Transverse colon (tissue), 4 donors: ENCODE data around the gene KCNS1. TPM values are rescaled to one million over a fixed set of nuclear protein-coding genes. Genes with fewer than 3 reads are reported as not detected.

Source experiments
- DNase-seq: peaks from one replicate; pipeline ENCODE4 v3.0.0-alpha.2; 2019
- H3K27ac ChIP-seq, 4 donors: fragments of 200-600 bp; sonication (generic); 2 replicates each; pipeline ENCODE4 v1.5.1; 2016 to 2018; ENCODE audit warnings: inconsistent platforms in 4 of 4
- H3K27me3 ChIP-seq: fragments of 200-600 bp; sonication (generic); 2 replicates; pipeline ENCODE4 v1.5.1; 2017; ENCODE audit warnings: inconsistent platforms
- H3K36me3 ChIP-seq, 4 donors: fragments of 200-600 bp; sonication (generic); 2 replicates each; pipeline ENCODE4 v1.5.1; 2017 to 2019; ENCODE audit warnings: inconsistent platforms in 4 of 4
- H3K4me1 ChIP-seq, 4 donors: fragments of 200-600 bp; sonication (generic); 2 replicates each; pipeline ENCODE4 v1.5.1; 2017 to 2020; ENCODE audit warnings: inconsistent platforms in 4 of 4
- H3K4me3 ChIP-seq, 4 donors: fragments of 200-600 bp; sonication (generic); 1 replicate in 1 of 4; 2 replicates in 3 of 4; pipeline versions ENCODE4 v1.5.1 to v1.6.1; 2017 to 2019; ENCODE audit warnings: inconsistent platforms in 4 of 4
- H3K9me3 ChIP-seq, 2 donors: fragments of 200-600 bp; sonication (generic); 2 replicates each; pipeline ENCODE4 v1.5.1; 2017 to 2019; ENCODE audit warnings: inconsistent platforms in 2 of 2
- EP300 ChIP-seq: sonication (generic); formaldehyde crosslinking; IDR thresholded peaks from one replicate; pipeline ENCODE4 v1.6.1; 2017; ENCODE audit warnings: antibody characterized with exemption, low read depth
- POLR2A ChIP-seq: fragments of 450-650 bp; IDR thresholded peaks from one replicate; pipeline ENCODE4 v1.6.1; 2016; ENCODE audit warnings: antibody characterized with exemption, mild to moderate bottlenecking, moderate library complexity
- POLR2AphosphoS5 ChIP-seq, 3 donors: sonication (generic); formaldehyde crosslinking; IDR thresholded peaks; one replicate each; pipeline ENCODE4 v1.6.1; 2016; ENCODE audit warnings: antibody characterized with exemption in 3 of 3
- WGBS, 2 donors: methylation state at CpG; one replicate each; pipeline ENCODE4 v1.1.5; 2018; ENCODE audit warnings: low coverage in 1 of 2; 5-methylcytosine and 5-hydroxymethylcytosine counted together
- in situ Hi-C, 4 donors: fragments of 200-750 bp; cut with MboI; loops; one replicate each; pipeline versions ENCODE4 v1.15.0 to v1.15.1; 2017; ENCODE audit warnings: low sequenced_read_pairs in 3 of 4, low pct_ligation_motif_present in 1 of 4, low pct_unique_long_range_greater_than_20kb in 1 of 4
- intact Hi-C: fragments of 100-400 bp; cut with DNase I; formaldehyde crosslinking; loops from one replicate; pipeline ENCODE4 v1.15.1; 2023; ENCODE audit warnings: low total_unique reads
- total RNA-seq, 4 donors: library from RNA; depleted of rRNA; stranded (reverse); fragments of >200 nt; gene quantifications; one replicate each; pipeline ENCODE4 v1.1.0, GENCODE V29; 2016
- TF ChIP-seq, protein P1 (sequence below), 5 experiments: fragments of 200-600 bp in 3 of 5; fragments of 450-650 bp in 2 of 5; sonication (generic) in 3 of 5; IDR thresholded peaks; 1 replicate in 2 of 5; 2 replicates in 3 of 5; pipeline ENCODE4 v1.5.1; 2016 to 2017; ENCODE audit warnings: antibody characterized with exemption in 5 of 5, inconsistent platforms in 3 of 5, mild to moderate bottlenecking in 2 of 5, moderate library complexity in 1 of 5

The KCNS1 gene
- total RNA-seq, 4 donors from 2014 or later = 0.55 to 0.64 TPM; not detected in 2

GRCh38 chr20:45080867-45081624 lies 19.9 kb downstream of the KCNS1 start:
- in situ Hi-C loops (no loop called here), intact Hi-C loops (no loop called here)
- no peaks in the 10 kb centered on the region for H3K9me3 ChIP-seq
- H3K4me3 ChIP-seq = no peak overlapping the region
- no peaks in the 10 kb centered on the region for H3K27me3 ChIP-seq
- H3K27ac ChIP-seq = no peak overlapping the region
- H3K36me3 ChIP-seq = peaks cover 0 to 36% (median 11%) of the 10 kb centered on the region in 4 donors
- 72 to 79% methylated on average over 5 of the region's 5 CpGs for WGBS, 2 donors
- TF ChIP-seq POLR2AphosphoS5 (IDR thresholded peaks at IDR 0.05) = no peak
- TF ChIP-seq, protein P1, sequence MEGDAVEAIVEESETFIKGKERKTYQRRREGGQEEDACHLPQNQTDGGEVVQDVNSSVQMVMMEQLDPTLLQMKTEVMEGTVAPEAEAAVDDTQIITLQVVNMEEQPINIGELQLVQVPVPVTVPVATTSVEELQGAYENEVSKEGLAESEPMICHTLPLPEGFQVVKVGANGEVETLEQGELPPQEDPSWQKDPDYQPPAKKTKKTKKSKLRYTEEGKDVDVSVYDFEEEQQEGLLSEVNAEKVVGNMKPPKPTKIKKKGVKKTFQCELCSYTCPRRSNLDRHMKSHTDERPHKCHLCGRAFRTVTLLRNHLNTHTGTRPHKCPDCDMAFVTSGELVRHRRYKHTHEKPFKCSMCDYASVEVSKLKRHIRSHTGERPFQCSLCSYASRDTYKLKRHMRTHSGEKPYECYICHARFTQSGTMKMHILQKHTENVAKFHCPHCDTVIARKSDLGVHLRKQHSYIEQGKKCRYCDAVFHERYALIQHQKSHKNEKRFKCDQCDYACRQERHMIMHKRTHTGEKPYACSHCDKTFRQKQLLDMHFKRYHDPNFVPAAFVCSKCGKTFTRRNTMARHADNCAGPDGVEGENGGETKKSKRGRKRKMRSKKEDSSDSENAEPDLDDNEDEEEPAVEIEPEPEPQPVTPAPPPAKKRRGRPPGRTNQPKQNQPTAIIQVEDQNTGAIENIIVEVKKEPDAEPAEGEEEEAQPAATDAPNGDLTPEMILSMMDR (IDR thresholded peaks at IDR 0.05) = peak in 2 of 5 experiments; percentile 6 to 11
- H3K4me1 ChIP-seq = no peaks in the 10 kb centered on the region
- no peak for DNase-seq

DNA sequence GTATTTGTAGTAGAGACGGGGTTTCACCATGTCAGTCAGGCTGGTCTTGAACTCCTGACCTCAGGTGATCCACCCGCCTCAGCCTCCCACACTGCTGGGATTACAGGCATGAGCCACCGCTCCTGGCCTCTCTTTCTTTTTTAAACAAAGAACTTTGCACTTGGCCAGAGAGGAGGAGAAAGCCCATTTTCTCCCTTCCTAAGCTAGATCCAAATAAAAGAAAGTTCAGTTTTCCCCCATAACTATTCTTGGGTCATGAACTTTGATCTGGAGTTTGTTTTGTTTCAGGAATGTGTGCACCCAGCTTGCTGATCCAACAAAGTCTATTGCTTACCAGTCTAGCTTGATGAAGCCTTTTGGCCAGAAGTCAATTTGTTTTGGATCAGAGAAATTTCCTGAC lies 23.4 kb downstream of the KCNS1 start:
- WGBS, 2 donors = 90% methylated on average over 3 of the region's 3 CpGs; no CpG with 5 or more reads in 1 of the 2 donors
- TF ChIP-seq POLR2AphosphoS5 (IDR thresholded peaks at IDR 0.05) (no peak), EP300 (no peak), POLR2A (no peak)
- TF ChIP-seq, protein P1 (IDR thresholded peaks at IDR 0.05) = no peak
- Histone ChIP-seq H3K9me3 (no peaks in the 10 kb centered on the region), H3K4me1 (no peaks in the 10 kb centered on the region), H3K27ac (no peak overlapping the region), H3K27me3 (no peaks in the 10 kb centered on the region), H3K36me3 (peaks cover 0 to 42% (median 18%) of the 10 kb centered on the region in 4 donors), H3K4me3 (no peak overlapping the region)
- no peak for DNase-seq
- in situ Hi-C loops = no loop called here
- intact Hi-C loops = no loop called here

GRCh38 chr20:45073221-45073620 lies 27.7 kb downstream of the KCNS1 start:
- Histone ChIP-seq H3K4me1 (no peaks in the 10 kb centered on the region), H3K36me3 (peaks cover 0 to 23% (median 9%) of the 10 kb centered on the region in 4 donors), H3K4me3 (no peak overlapping the region), H3K27ac (no peak overlapping the region), H3K9me3 (no peaks in the 10 kb centered on the region), H3K27me3 (no peaks in the 10 kb centered on the region)
- in situ Hi-C loops = no loop called here
- WGBS, 2 donors = 78 to 100% methylated on average over 3 of the region's 3 CpGs
- intact Hi-C loops = no loop called here
- no peak for TF ChIP-seq POLR2AphosphoS5 (IDR thresholded peaks at IDR 0.05)
- no peak for TF ChIP-seq POLR2A
- TF ChIP-seq, protein P1 (IDR thresholded peaks at IDR 0.05) = no peak
- DNase-seq = no peak

- H3K9me3 ChIP-seq = no peaks in the 10 kb centered on the region
- no peak overlapping the region for H3K4me3 ChIP-seq
- in situ Hi-C loops (no loop called here), intact Hi-C loops (no loop called here)
- 88 to 100% methylated on average over 1 of the region's 1 CpG for WGBS, 2 donors
- H3K4me1 ChIP-seq = no peaks in the 10 kb centered on the region
- no peak overlapping the region for H3K27ac ChIP-seq
- no peak for TF ChIP-seq EP300
- TF ChIP-seq POLR2A = no peak
- TF ChIP-seq, protein P1 (IDR thresholded peaks at IDR 0.05) = no peak
- TF ChIP-seq POLR2AphosphoS5 (IDR thresholded peaks at IDR 0.05) = no peak
- H3K27me3 ChIP-seq = no peaks in the 10 kb centered on the region
- DNase-seq = no peak
- H3K36me3 ChIP-seq = peaks cover 0 to 17% (median 8%) of the 10 kb centered on the region in 4 donors
Observed at GRCh38 chr20:45072066-45072465, 28.9 kb downstream of the KCNS1 start.
